Hematopoietic multipotent progenitor cell treated with erythropoietin and hydrocortisone succinate and interleukin-3 and kit ligand, for 8 days (in vitro differentiated cells): ENCODE results near the gene TBC1D14.
"Not testable (repeated sequence)": the region's sequence is repeated elsewhere in the genome, so short reads cannot be mapped to it uniquely, and the experiment has no call there.

Experiments used
- DNase-seq: peaks from one replicate; pipeline ENCODE4 v3.0.0-alpha.2; 2015

TBC1D14 gene

DNA sequence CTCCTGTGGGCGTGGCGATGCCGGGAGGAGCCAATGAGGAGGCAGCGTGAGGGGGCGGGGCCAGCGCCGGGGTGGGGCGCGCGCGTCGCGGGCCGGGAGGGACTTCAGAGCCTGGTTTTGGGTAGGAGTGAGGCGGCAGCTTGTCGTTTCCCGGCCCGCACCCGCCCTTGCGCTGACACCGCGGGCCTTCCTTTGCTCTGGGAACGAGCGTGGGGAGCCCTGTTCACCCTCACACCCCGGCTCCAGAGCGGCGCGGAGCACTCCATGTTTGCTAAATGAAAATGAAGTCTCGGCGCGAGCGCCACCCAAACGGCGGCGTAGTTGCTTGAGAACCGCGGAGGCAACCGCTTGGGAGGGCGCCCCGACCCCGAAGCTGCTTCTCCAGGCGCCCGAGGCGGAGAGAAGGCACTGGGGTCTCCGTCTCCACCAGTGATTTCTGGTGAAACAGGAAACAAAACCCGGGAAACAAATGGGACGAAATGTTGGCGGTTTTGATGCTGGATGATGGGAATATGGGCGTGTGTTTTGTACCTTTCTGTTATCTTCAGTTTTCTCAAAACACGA, 158.7 kb downstream of the TBC1D14 start:
- no peak for DNase-seq

DNA sequence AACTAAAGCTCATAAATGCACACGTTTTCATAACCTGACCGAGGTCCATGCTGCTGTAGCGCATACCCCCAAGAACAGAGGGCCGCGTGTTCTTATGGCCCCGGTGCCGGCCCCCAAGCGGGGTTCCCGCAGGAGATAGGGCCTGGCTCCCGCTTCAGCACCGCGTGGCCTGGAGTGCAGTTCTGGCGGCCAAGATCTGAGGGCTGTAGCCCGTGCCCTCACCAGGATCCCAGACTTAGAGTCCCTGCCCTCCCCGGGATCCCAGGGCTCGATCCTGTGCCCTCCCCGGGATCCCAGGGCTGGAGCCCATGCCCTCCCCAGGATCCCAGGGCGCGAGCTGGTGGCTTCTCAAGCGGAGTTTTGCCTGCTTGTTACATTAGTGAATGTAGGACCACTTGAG, 159.3 kb downstream of the TBC1D14 start:
- DNase-seq = peak; percentile 39

DNA sequence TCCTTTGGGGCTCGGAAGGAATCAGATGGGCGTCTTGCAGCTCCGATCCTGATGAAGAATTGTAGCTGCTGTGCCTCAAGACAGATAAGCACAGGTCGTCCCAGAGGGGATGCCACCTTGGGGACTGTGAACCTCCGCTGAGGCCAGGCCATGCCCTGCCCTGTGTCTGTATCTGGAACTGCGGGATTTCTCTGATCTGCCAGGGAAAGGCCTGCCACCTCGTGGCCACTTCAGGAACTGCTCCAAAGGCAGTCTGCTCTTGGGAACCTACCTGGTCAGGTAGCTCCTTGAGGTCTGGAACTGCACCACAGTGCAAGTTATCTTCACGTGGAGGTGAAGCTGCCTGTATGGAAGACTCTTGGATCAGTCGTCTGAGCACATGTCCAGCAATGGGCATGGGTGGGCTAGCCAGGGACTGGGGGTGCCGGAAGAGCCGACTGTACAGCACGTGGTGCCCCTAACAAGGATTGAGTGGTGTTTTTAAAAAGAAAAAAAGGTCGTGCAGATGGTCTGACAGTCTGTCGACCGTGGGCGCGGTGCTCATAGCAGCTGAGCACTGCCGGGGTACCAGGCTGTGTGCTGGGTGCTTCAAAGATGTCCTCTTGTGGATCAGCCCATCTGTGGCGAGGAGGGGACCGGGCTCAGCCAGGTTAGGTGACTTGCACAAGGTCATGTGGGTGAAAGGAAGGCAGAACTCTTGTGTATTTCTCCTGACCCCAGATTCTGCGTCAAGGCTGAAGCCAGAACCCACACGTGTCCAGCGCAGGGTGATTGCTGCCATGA, 161.3 kb downstream of the TBC1D14 start:
- peak; percentile 85 for DNase-seq

DNA sequence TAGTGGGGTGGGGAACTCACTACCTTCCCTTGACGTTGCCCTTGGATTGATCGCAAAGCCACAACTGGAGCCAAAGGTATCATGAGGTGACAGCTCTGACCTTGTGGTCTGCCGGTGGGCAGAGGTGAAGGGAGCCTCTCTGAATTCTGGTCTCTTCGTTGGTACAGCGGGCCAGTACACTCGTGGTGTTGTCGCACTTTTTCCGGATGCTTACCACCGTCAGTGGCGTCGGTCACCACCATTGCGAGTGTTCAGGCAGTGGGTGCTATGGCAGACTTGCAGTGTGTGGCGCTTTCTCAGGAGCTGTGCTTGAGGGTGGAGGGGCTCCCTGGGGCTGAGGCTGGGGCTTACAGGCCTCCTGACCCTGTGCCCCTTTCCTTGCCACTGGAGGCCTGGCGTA, 163.4 kb downstream of the TBC1D14 start:
- DNase-seq = no peak

GRCh38 chr4:7073526-7074390, 164.1 kb downstream of the TBC1D14 start:
- DNase-seq = peak; percentile 67

GRCh38 chr4:7074426-7074825, 164.8 kb downstream of the TBC1D14 start:
- no peak for DNase-seq

GRCh38 chr4:7075962-7076695, 166.5 kb downstream of the TBC1D14 start:
- DNase-seq = no peak

DNA sequence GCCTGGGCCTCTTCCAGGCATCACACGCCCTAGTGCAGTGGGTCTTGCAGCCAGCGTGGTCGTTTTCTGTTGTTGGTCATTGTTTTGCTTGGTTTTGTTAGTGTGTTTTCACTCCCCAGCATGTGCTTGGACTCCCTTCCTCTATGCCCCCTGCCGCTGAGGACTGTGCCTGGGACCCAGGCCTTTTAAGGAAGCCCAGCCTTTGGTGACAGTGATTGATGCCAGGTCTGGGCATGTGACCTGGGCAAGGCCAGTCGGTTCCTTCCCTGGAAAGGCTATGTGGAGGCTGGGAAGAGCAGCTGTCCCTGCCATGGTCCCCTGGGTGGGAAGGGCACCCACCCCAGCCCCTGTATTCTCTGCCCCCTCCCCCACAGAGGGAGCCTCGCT, 167.1 kb downstream of the TBC1D14 start:
- no peak for DNase-seq

GRCh38 chr4:7077371-7077770, 167.7 kb downstream of the TBC1D14 start:
- no peak for DNase-seq

DNA sequence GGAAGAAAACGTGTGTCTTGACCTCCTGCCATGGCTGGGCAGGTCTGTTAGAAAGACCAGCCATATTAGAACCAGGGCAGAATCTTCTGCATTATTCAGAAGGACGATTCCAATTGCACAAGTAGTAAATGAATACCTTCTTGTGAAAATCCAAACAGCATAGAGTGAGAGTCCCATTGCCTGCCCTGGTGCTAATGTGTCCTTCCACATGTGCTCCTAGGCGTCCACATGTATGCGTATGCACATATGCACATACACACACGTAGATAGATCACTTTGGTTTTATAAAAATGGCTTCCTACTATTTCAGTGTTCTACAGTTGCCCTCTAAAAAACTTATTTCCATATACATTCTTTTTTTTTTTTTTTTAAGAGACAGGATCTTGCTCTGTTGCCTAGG, 168.4 kb downstream of the TBC1D14 start:
- no peak for DNase-seq

GRCh38 chr4:7079483-7079882, 169.9 kb downstream of the TBC1D14 start:
- not testable (repeated sequence) for DNase-seq

DNA sequence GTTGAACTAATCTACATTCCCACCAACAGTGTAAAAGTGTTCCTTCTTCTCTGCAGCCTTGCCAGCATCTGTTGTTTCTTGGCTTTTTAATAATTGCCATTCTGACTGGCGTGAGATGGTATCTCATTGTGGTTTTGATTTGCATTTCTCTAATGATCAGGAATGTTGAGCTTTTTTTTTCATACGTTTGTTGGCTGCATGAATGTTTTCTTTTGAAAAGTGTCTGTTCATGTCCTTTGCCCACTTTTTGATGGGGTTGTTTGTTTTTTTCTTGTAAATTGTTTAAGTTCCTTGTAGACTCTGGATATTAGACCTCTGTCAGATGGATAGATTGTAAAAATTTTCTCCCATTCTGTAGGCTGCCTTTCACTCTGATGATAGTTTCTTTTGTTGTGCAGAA, 170.3 kb downstream of the TBC1D14 start:
- DNase-seq = not testable (repeated sequence)
